A549 (cell line): ENCODE measurements around the gene AVPI1. TPM values are rescaled to one million over a fixed set of nuclear protein-coding genes. Genes with fewer than 3 reads are reported as not detected.
"Not testable (repeated sequence)": the region's sequence is repeated elsewhere in the genome, so short reads cannot be mapped to it uniquely, and the experiment has no call there.

Experiments used
- ATAC-seq, 2 experiments: fragments of 200-7000 bp in 1 of 2; fragments of >200 bp in 1 of 2; cut with Nextera tagmentation in 1 of 2; cut with Tn5 transposase in 1 of 2; 3 replicates each; pipeline versions ENCODE4 v1.8.0 to v1.9.1; 2018 to 2020; ENCODE audit warnings: mild to moderate bottlenecking in 1 of 2, moderate library complexity in 1 of 2
- CTCF ChIA-PET: fragments of 300-600 bp; sonication (Branson Sonifier 250); formaldehyde crosslinking; extraction: SDS; loops from one replicate; lab custom pipeline; 2021; ENCODE audit warnings: antibody characterized with exemption, inconsistent platforms; lab: Yijun Ruan, JAX
- POLR2A ChIA-PET: fragments of 350-600 bp; formaldehyde crosslinking; extraction: SDS; loops from one replicate; lab custom pipeline; 2021; ENCODE audit warnings: antibody characterized with exemption, inconsistent platforms; lab: Yijun Ruan, JAX
- DNase-seq, 2 experiments: peaks; one replicate each; pipeline versions ENCODE4 v3.0.0 to v3.0.0-alpha.2; 2011 to 2016; ENCODE audit warnings: low read depth in 1 of 2, low spot score in 1 of 2
- FAIRE-seq: peaks from 2 replicates; lab custom pipeline; 2011; peaks lifted over from hg19 to GRCh38; lab: Jason Lieb, UNC
- H3K27ac ChIP-seq, 2 experiments: fragments of >200 bp; sonication (Bioruptor Twin); formaldehyde crosslinking; 3 replicates each; pipeline ENCODE4 v1.5.1; 2016 to 2017
- H3K4me1 ChIP-seq: fragments of >200 bp; sonication (Bioruptor Twin); formaldehyde crosslinking; 3 replicates; pipeline ENCODE4 v1.6.1; 2016
- H3K4me2 ChIP-seq: fragments of >200 bp; sonication (Bioruptor Twin); formaldehyde crosslinking; 3 replicates; pipeline ENCODE4 v1.6.1; 2016
- H3K4me3 ChIP-seq: fragments of >200 bp; sonication (Bioruptor Twin); formaldehyde crosslinking; 3 replicates; pipeline ENCODE4 v1.5.1; 2016
- H3K9me3 ChIP-seq: fragments of >200 bp; sonication (Bioruptor Twin); formaldehyde crosslinking; 3 replicates; pipeline ENCODE4 v1.6.1; 2016
- BCL3 ChIP-seq: fragments of >200 bp; sonication (Bioruptor Twin); formaldehyde crosslinking; IDR thresholded peaks from 3 replicates; pipeline ENCODE4 v1.6.1; 2016
- CBX2 ChIP-seq: fragments of 200-600 bp; sonication (generic); IDR thresholded peaks from 2 replicates; pipeline ENCODE4 v1.6.1; 2016; ENCODE audit warnings: low read depth, mild to moderate bottlenecking, borderline replicate concordance
- CEBPB ChIP-seq, 2 experiments: fragments of >200 bp in 1 of 2; sonication (Bioruptor Twin) in 1 of 2; formaldehyde crosslinking in 1 of 2; IDR thresholded peaks; 2 replicates each; pipeline ENCODE4 v1.6.1; 2012 to 2016
- CTCF ChIP-seq: fragments of >200 bp; sonication (Bioruptor Twin); formaldehyde crosslinking; IDR thresholded peaks from 3 replicates; pipeline ENCODE4 v1.5.1; 2016
- E2F6 ChIP-seq: IDR thresholded peaks from 2 replicates; pipeline ENCODE4 v1.6.1; 2012; ENCODE audit warnings: low read depth, borderline replicate concordance
- ELK1 ChIP-seq: fragments of 150-350 bp; IDR thresholded peaks from 2 replicates; pipeline ENCODE4 v1.6.1; 2014; ENCODE audit warnings: low read depth, mild to moderate bottlenecking, low read length
- ESRRA ChIP-seq: fragments of 150-350 bp; IDR thresholded peaks from 2 replicates; pipeline ENCODE4 v1.6.1; 2014; ENCODE audit warnings: mild to moderate bottlenecking, low read length, borderline replicate concordance
- FOXS1 ChIP-seq: fragments of 250-450 bp; sonication (Bioruptor Pico); IDR thresholded peaks from 2 replicates; pipeline ENCODE4 v1.5.0; 2020; ENCODE audit warnings: mild to moderate bottlenecking, moderate library complexity
- HDAC2 ChIP-seq: fragments of 200-600 bp; sonication (generic); IDR thresholded peaks from 2 replicates; pipeline ENCODE4 v1.6.1; 2016
- HEYL ChIP-seq: fragments of 250-450 bp; sonication (Bioruptor Pico); IDR thresholded peaks from 2 replicates; pipeline ENCODE4 v1.8.0; 2021; ENCODE audit warnings: mild to moderate bottlenecking, moderate library complexity
- JUN ChIP-seq, 2 experiments: fragments of >200 bp; sonication (Bioruptor Twin); formaldehyde crosslinking; IDR thresholded peaks; 2 replicates in 1 of 2; 3 replicates in 1 of 2; pipeline ENCODE4 v1.6.1; 2016 to 2017
- MAFK ChIP-seq: fragments of 450-650 bp; IDR thresholded peaks from 2 replicates; pipeline ENCODE4 v1.6.1; 2014; ENCODE audit not compliant: partially characterized antibody
- MAX ChIP-seq: IDR thresholded peaks from 2 replicates; pipeline ENCODE4 v1.6.1; 2012
- MYC ChIP-seq: IDR thresholded peaks from 2 replicates; pipeline ENCODE4 v1.6.1; 2012; ENCODE audit warnings: mild to moderate bottlenecking, inconsistent platforms, low read length, improper control_type of control experiment, borderline replicate concordance
- POLR2A ChIP-seq: IDR thresholded peaks from 2 replicates; pipeline ENCODE4 v1.6.1; 2012; ENCODE audit warnings: mild to moderate bottlenecking, low read length
- RFX5 ChIP-seq: fragments of 450-650 bp; IDR thresholded peaks from 2 replicates; pipeline ENCODE4 v1.7.1; 2014; ENCODE audit warnings: antibody characterized with exemption, mild to moderate bottlenecking, moderate library complexity
- TP53 ChIP-seq: fragments of 250-450 bp; sonication (Bioruptor Pico); IDR thresholded peaks from 2 replicates; pipeline ENCODE4 v1.5.0; 2021; ENCODE audit warnings: mild to moderate bottlenecking, moderate library complexity
- USF2 ChIP-seq: fragments of 450-650 bp; IDR thresholded peaks from 2 replicates; pipeline ENCODE4 v1.6.1; 2014; ENCODE audit warnings: antibody characterized with exemption
- ZSCAN20 ChIP-seq: fragments of 250-450 bp; sonication (Bioruptor Pico); IDR thresholded peaks from 2 replicates; pipeline ENCODE4 v1.8.0; 2022; ENCODE audit warnings: mild to moderate bottlenecking, moderate library complexity
- WGBS: methylation state at CpG from one replicate; pipeline ENCODE4 v1.1.6; 2017; ENCODE audit errors: missing lambda C conversion rate; 5-methylcytosine and 5-hydroxymethylcytosine counted together
- polyA plus RNA-seq, 4 experiments: library from polyadenylated mRNA; depleted of rRNA in 3 of 4; stranded (reverse); fragments of >200 nt; fragmentation: RNase III in 1 of 4; extraction: RNeasy Plus Mini Kit Qiagen cat#74134 plus additional on column Dnase treatment in 1 of 4; gene quantifications; 2 replicates in 3 of 4; 3 replicates in 1 of 4; pipeline ENCODE4 v1.2.3, GENCODE V29; 2011 to 2017

Gene AVPI1
- polyA plus RNA-seq, 2 of the 4 experiments (the other 2 are of a cell fraction), result 48.7 to 70.3 TPM

GRCh38 chr10:97640868-97641811, 45.9 kb downstream of the AVPI1 start:
- no peak for DNase-seq
- no peak for TF ChIP-seq MYC
- no peak for TF ChIP-seq CBX2
- no peak for TF ChIP-seq HEYL
- TF ChIP-seq ZSCAN20 (CRISPR knock-in tag), result no peak
- TF ChIP-seq JUN (IDR thresholded peaks at IDR 0.05), result peak in 1 of 2 experiments; percentile 67; a peak in 1 of 5 replicates
- TF ChIP-seq ESRRA, result no peak
- TF ChIP-seq CTCF, result no peak
- TF ChIP-seq, all 56 proteins: peak for 1
- ChIA-PET POLR2A (interaction anchor here (0.6 to 1.2 kb wide), 4 partner anchors 8 to 1722 kb away, joined by 4 to 6 read pairs (median 5); partner anchors contain the start of gene AVPI1), CTCF (interaction anchor here (1.0 kb wide), 2 partner anchors 60 to 69 kb away, joined by 3 to 4 read pairs; partner anchors contain the start of gene ANKRD2)
- H3K4me3 ChIP-seq, result peak overlapping the region; percentile 86
- H3K9me3 ChIP-seq, result no peaks in the 10 kb centered on the region
- peak overlapping the region; percentile 88 for H3K4me2 ChIP-seq
- peak in 1 of 2 experiments; percentile 21; a peak in 4 of 6 replicates for ATAC-seq
- peak overlapping the region; percentile 79 to 93 for H3K27ac ChIP-seq
- WGBS, result 12% methylated on average over 24 of the region's 67 CpGs
- peaks cover 15% of the 10 kb centered on the region for H3K4me1 ChIP-seq
- FAIRE-seq, result no peak

GRCh38 chr10:97640174-97640867, 46.7 kb downstream of the AVPI1 start, which contains the start of gene PI4K2A:
PI4K2A (plus strand) TSS chr10:97640671; CDS start chr10:97640743, 72 bp downstream.
- H3K27ac ChIP-seq, result peak within 1 kb of the TSS; percentile 79 to 93
- DNase-seq (peak; percentile 98 to 99), FAIRE-seq (peak; percentile 93), ATAC-seq (peak; percentile 97 to 99)
- WGBS, result 2% methylated on average over 24 of the region's 54 CpGs
- ChIA-PET CTCF (interaction anchor here (1.0 to 1.1 kb wide), 2 partner anchors 68 to 92 kb away, joined by 3 to 4 read pairs; partner anchors contain the start of gene ANKRD2), POLR2A (interaction anchor here (0.6 to 1.0 kb wide), 4 partner anchors 9 to 1723 kb away, joined by 3 to 5 read pairs (median 4); partner anchors contain the start of gene AVPI1)
- H3K4me2 ChIP-seq, result peak within 1 kb of the TSS; percentile 88
- no peaks in the 10 kb centered on the region for H3K9me3 ChIP-seq
- H3K4me3 ChIP-seq, result peak within 1 kb of the TSS; percentile 86
- TF ChIP-seq E2F6, result peak; percentile 70; the same call in 1 of the 2 replicates
- TF ChIP-seq MAX, result peak; percentile 78
- no peak for TF ChIP-seq FOXS1 (CRISPR knock-in tag)
- peak in 1 of 2 experiments; percentile 54; a peak in 1 of 4 replicates for TF ChIP-seq CEBPB (IDR thresholded peaks at IDR 0.05)
- no peak for TF ChIP-seq TP53 (CRISPR knock-in tag)
- TF ChIP-seq POLR2A, result peak; percentile 45
- TF ChIP-seq RFX5, result peak; percentile 86; the same call in 1 of the 2 replicates
- TF ChIP-seq BCL3, result 0 out of 3 replicates have a peak, but pooled peaks have one; percentile 30
- peak; percentile 19; the same call in 1 of the 2 replicates for TF ChIP-seq HDAC2
- TF ChIP-seq MAFK, result peak; percentile 99
- peak; percentile 42 for TF ChIP-seq USF2
- TF ChIP-seq ELK1, result no peak
- peaks cover 15% of the 10 kb centered on the region for H3K4me1 ChIP-seq

GRCh38 chr10:97639090-97639489, 48.0 kb downstream of the AVPI1 start:
- H3K4me3 ChIP-seq, POLR2A ChIA-PET, H3K9me3 ChIP-seq, FAIRE-seq, DNase-seq, H3K27ac ChIP-seq, H3K4me2 ChIP-seq, ATAC-seq: not testable (repeated sequence)
- CTCF ChIA-PET, result interaction anchor here (0.6 to 1.4 kb wide), 6 partner anchors 8 to 86 kb away, joined by 3 to 4 read pairs (median 3); partner anchors contain the start of gene ANKRD2
- 77% methylated on average over 3 of the region's 3 CpGs for WGBS
- peaks cover 15% of the 10 kb centered on the region for H3K4me1 ChIP-seq
